HG02970 (cell line): ENCODE results near the gene FBXL16.

ENCODE experiments used
- ATAC-seq: cut with Tn5 transposase; IDR thresholded peaks from one replicate; pipeline ENCODE4 v1.9.1; 2021; ENCODE audit warnings: mild to moderate bottlenecking, moderate library complexity, moderate number of reproducible peaks; ENCODE audit not compliant: unreplicated experiment, low FRiP score

Gene FBXL16

GRCh38 chr16:711548-712320 is 6.1 kb upstream of the FBXL16 start:
- no peak for ATAC-seq

GRCh38 chr16:711084-711483 is 5.5 kb upstream of the FBXL16 start:
- no peak for ATAC-seq

- ATAC-seq: no peak
Measured at GRCh38 chr16:710500-711075, 5.0 kb upstream of the FBXL16 start.

GRCh38 chr16:709566-710499 is 4.2 kb upstream of the FBXL16 start:
- ATAC-seq: no peak

- no peak for ATAC-seq
Measured at GRCh38 chr16:708959-709358, 3.4 kb upstream of the FBXL16 start.

- ATAC-seq: no peak
Measured at GRCh38 chr16:708019-708418, 2.4 kb upstream of the FBXL16 start.

GRCh38 chr16:707062-707538 is 1.5 kb upstream of the FBXL16 start:
- no peak for ATAC-seq

- no peak for ATAC-seq
Measured at GRCh38 chr16:706189-707061, 824 bp upstream of the FBXL16 start.

- no peak for ATAC-seq
Measured at GRCh38 chr16:704552-705380, 835 bp downstream of the FBXL16 start.

- no peak for ATAC-seq
Measured at GRCh38 chr16:704047-704446, 1.6 kb downstream of the FBXL16 start.

- no peak for ATAC-seq
Measured at GRCh38 chr16:703406-703805, 2.2 kb downstream of the FBXL16 start.

- ATAC-seq: no peak
Measured at GRCh38 chr16:702341-702740, 3.3 kb downstream of the FBXL16 start.

- no peak for ATAC-seq
Measured at GRCh38 chr16:700684-701584, 4.7 kb downstream of the FBXL16 start.

GRCh38 chr16:698911-699671 is 6.5 kb downstream of the FBXL16 start:
- ATAC-seq: no peak

GRCh38 chr16:695355-696089 is 10.1 kb downstream of the FBXL16 start:
- ATAC-seq: no peak

GRCh38 chr16:694863-695354 is 10.7 kb downstream of the FBXL16 start:
- ATAC-seq: no peak
